ENCODE results near the gene PLXDC2.
"Not testable (repeated sequence)": the region's sequence is repeated elsewhere in the genome, so short reads cannot be mapped to it uniquely, and the experiment has no call there.

Gene PLXDC2
- 0.04 to 0.06 reads per million in 2 experiments for total RNA-seq

GRCh38 chr10:19816411-19817230, at the start of gene PLXDC2:
TSS of gene PLXDC2 (plus strand) at chr10:19816432.
- DNase-seq (ENCODE audit: low read depth) = no peak

- DNase-seq (ENCODE audit: low read depth) = no peak
Observed at GRCh38 chr10:19767876-19768275, 48.4 kb upstream of the PLXDC2 start.

- not testable (repeated sequence) for DNase-seq (ENCODE audit: low read depth)
Observed at GRCh38 chr10:19769826-19770225, 46.4 kb upstream of the PLXDC2 start.

- no peak for DNase-seq (ENCODE audit: low read depth)
Observed at GRCh38 chr10:19772972-19773371, 43.3 kb upstream of the PLXDC2 start.

GRCh38 chr10:19775296-19775695, 40.9 kb upstream of the PLXDC2 start:
- no peak for DNase-seq (ENCODE audit: low read depth)

GRCh38 chr10:19777806-19778205, 38.4 kb upstream of the PLXDC2 start:
- no peak for DNase-seq (ENCODE audit: low read depth)

- DNase-seq (ENCODE audit: low read depth) = no peak
Observed at GRCh38 chr10:19778996-19779395, 37.2 kb upstream of the PLXDC2 start.

GRCh38 chr10:19782430-19783089, 33.7 kb upstream of the PLXDC2 start:
- DNase-seq (ENCODE audit: low read depth) = no peak

- DNase-seq (ENCODE audit: low read depth) = no peak
Observed at GRCh38 chr10:19783721-19784120, 32.5 kb upstream of the PLXDC2 start.

- no peak for DNase-seq (ENCODE audit: low read depth)
Observed at GRCh38 chr10:19785366-19785765, 30.9 kb upstream of the PLXDC2 start.

- DNase-seq (ENCODE audit: low read depth) = no peak
Observed at GRCh38 chr10:19788075-19788686, 28.1 kb upstream of the PLXDC2 start.

GRCh38 chr10:19788902-19789301, 27.3 kb upstream of the PLXDC2 start:
- DNase-seq (ENCODE audit: low read depth) = no peak

GRCh38 chr10:19789607-19790006, 26.6 kb upstream of the PLXDC2 start:
- DNase-seq (ENCODE audit: low read depth) = no peak

- no peak for DNase-seq (ENCODE audit: low read depth)
Observed at GRCh38 chr10:19791032-19791431, 25.2 kb upstream of the PLXDC2 start.

GRCh38 chr10:19795684-19796083, 20.5 kb upstream of the PLXDC2 start:
- no peak for DNase-seq (ENCODE audit: low read depth)

- DNase-seq (ENCODE audit: low read depth) = no peak
Observed at GRCh38 chr10:19800161-19800560, 16.1 kb upstream of the PLXDC2 start.

GRCh38 chr10:19801369-19801768, 14.9 kb upstream of the PLXDC2 start:
- no peak for DNase-seq (ENCODE audit: low read depth)

GRCh38 chr10:19803676-19804075, 12.6 kb upstream of the PLXDC2 start:
- no peak for DNase-seq (ENCODE audit: low read depth)

- no peak for DNase-seq (ENCODE audit: low read depth)
Observed at GRCh38 chr10:19809481-19809880, 6.8 kb upstream of the PLXDC2 start.

- DNase-seq (ENCODE audit: low read depth) = no peak
Observed at GRCh38 chr10:19811540-19811939, 4.7 kb upstream of the PLXDC2 start.

- DNase-seq (ENCODE audit: low read depth) = no peak
Observed at GRCh38 chr10:19812976-19813375, 3.3 kb upstream of the PLXDC2 start.

GRCh38 chr10:19815036-19815730, 1.0 kb upstream of the PLXDC2 start:
- no peak for DNase-seq (ENCODE audit: low read depth)

Data from T follicular helper cell (primary cell).